Posterior cingulate gyrus (tissue), 11 donors: Measurements from ENCODE around the gene MMP2.

Experiments
- DNase-seq, 10 donors: peaks; one replicate each; pipeline versions ENCODE4 v3.0.0 to v3.0.0-alpha.2; 2020 to 2021; ENCODE audit warnings: mixed read lengths in 3 of 10
- intact Hi-C: fragments of 100-400 bp; cut with DNase I; formaldehyde crosslinking; loops from one replicate; pipeline ENCODE4 v1.15.1; 2023

The MMP2 gene

DNA sequence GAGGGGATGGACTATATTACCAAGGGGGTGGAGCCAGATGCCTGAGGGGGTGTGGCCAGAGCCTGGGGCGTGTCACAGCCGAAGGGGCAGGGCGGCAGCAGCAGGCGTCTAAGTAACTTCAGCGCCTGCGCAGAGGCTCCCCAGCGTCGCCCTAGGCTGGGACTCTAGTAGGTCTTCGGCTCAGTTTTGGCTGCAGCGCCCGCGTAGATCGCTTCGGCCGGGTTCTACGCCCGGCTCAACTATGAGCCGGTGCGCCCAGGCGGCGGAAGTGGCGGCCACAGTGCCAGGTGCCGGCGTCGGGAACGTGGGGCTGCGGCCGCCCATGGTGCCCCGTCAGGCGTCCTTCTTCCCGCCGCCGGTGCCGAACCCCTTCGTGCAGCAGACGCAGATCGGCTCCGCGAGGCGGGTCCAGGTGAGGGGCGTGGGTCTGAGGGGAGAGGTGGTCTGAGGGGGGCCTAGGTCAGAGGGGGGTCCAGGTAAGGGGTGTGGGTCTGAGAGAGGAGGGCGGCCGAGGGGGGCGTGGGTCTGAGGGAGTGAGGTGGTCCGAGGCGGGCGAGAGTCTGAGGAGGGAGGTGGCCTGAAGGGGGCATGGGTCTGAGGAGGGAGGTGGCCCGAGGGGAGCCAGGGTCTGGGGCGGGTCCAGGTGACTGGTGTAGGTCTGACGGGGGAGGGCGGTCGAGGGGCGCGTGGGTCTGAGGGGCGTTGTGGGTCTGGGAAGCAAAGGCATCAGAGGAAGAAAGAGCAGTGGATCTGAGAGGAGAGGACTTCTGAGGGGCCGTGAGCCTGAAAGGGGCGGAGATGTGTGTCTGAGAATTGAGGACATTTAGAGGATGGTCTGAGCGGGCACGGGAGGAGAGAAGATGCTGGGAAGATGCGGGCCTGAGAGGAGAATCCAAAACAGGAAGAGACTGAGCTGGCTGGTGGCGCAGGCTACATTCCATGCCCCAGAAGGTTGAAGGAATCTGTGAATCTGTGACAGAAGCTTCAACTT lies 30.2 kb downstream of the MMP2 start, which contains the start of gene LPCAT2:
TSS of gene LPCAT2 (plus strand) at position 132 of the 991 bp plus-strand sequence. CDS start at position 242, 110 bp downstream.
- intact Hi-C loops: loop anchor here (5.0 kb wide), 1 partner anchor 42 kb away; no protein-coding TSS in a partner anchor
- DNase-seq: peak; percentile 54 to 97 (median 78)

DNA sequence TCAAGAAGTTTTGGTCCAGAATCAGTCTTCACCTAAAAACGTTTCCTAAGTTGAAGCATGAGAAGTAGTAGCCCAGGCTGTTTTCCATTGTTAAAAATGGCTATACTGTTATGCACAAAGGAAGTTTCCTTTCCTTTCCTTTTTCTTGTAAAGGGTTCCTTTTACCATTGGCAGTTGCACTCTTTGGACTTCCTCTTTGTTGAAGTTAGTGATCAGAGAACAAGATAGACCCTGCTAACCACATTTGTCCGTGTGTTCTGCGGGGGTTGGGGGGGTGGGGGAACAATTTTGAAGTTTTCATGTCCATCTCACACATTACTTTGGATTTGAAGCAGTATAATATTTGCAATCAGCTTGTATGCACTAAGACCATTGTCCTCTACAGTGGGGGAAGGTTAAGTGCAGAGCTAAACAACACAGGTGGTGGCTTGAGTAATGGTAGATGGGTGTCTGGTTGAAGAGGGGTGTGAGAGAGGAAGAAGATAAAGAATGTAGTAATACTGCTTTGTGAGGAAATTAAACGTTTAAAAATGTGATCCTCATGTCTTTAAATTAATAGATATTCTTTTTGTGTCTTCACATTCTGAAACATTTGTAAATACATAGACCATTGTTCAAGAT lies 31.3 kb downstream of the MMP2 start:
- no peak for DNase-seq
- intact Hi-C loops: no loop called here

DNA sequence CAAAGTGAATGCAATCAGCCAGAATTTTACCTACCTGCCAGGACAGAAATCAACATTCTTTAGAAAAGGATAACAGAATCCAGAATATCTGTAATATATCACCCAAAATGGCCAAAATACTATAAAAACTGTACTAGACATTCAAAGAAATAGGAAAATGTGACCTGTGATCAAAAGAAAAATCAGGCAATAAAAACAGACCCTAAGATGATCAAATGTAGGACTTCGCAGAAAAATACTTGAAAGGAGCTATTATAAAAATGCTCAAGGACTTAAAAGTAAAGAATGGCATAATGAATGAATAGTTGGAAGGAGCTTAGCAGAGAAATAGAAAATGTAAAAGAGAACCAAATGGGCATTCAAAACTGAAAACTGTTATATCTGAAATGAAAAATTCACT lies 33.9 kb downstream of the MMP2 start:
- DNase-seq: no peak
- intact Hi-C loops: no loop called here

- DNase-seq: no peak
These were observed 34.6 kb downstream of the MMP2 start for GRCh38 chr16:55513616-55514015.

GRCh38 chr16:55515111-55515510 lies 36.1 kb downstream of the MMP2 start:
- intact Hi-C loops: no loop called here

More at GRCh38 chr16:55513616-55514015, 34.6 kb downstream of the MMP2 start:
- intact Hi-C loops: no loop called here

DNA sequence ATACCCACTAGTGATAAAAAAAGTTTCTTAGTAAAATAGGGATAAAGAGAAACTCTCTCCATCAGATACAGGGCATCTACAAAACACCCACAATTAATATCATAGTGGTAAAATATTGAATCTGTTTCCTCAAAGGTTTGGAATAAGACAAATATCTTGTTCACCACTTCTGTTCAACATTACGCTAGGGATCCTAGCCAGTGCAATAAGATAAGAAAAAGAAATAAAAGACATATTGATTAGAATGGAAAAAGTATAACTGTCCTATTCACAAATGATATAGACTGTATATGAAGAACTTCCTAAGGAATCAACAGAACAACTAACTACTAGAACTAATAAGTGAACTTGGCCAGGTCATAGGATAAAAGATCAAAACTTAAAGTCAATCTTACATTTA lies 42.8 kb downstream of the MMP2 start:
- intact Hi-C loops: no loop called here
- DNase-seq: no peak

More at GRCh38 chr16:55515111-55515510, 36.1 kb downstream of the MMP2 start:
- no peak for DNase-seq

GRCh38 chr16:55526441-55526840 lies 47.4 kb downstream of the MMP2 start:
- DNase-seq: no peak
- intact Hi-C loops: no loop called here

GRCh38 chr16:55527885-55528284 lies 48.9 kb downstream of the MMP2 start:
- intact Hi-C loops: no loop called here
- no peak for DNase-seq

DNA sequence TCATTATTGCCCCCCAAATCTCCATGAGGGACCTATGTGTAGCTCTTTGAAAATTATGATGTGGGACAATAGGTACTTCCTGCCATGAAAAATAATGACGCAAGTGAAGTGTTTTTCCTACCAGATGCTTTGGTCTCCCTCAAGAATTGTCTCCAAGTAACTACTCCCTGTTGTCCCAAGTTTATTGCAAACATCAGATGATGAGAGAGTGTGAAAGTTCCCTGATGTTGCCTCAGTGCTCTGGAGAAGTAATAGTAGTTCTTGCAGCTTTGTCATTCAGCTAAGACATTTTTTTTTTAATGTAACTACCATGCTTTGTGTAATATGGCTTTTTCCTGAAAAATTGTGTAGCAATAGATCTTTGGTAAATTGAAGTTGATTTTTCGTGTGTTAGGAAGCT lies 50.0 kb downstream of the MMP2 start:
- intact Hi-C loops: no loop called here
- DNase-seq: no peak

GRCh38 chr16:55530316-55530856 lies 51.4 kb downstream of the MMP2 start:
- no peak for DNase-seq
- intact Hi-C loops: no loop called here

GRCh38 chr16:55532227-55532626 lies 53.2 kb downstream of the MMP2 start:
- DNase-seq: no peak
- intact Hi-C loops: no loop called here

GRCh38 chr16:55534756-55535155 lies 55.8 kb downstream of the MMP2 start:
- intact Hi-C loops: no loop called here
- no peak for DNase-seq

DNA sequence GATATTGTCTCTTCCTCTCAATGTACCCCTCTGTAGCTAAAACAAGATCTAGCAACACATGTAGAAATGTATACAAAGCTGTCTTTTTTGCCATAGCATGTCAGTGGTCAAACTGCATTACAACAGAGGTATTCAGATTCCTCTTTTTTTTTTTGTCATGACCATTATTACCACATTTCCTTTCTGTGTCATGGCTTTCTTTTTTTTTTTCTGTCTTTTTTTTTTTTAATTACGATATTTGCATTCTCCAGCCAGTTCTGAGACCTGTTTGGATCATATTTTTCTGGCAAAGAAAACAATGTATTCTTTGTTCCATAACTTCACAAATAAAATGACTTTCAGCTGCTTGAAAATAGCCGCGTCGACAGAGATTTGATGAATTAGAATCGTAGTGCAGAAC lies 60.1 kb downstream of the MMP2 start:
- no peak for DNase-seq
- intact Hi-C loops: no loop called here

- no peak for DNase-seq
- intact Hi-C loops: no loop called here
These were observed 60.5 kb downstream of the MMP2 start for GRCh38 chr16:55539488-55539887.

DNA sequence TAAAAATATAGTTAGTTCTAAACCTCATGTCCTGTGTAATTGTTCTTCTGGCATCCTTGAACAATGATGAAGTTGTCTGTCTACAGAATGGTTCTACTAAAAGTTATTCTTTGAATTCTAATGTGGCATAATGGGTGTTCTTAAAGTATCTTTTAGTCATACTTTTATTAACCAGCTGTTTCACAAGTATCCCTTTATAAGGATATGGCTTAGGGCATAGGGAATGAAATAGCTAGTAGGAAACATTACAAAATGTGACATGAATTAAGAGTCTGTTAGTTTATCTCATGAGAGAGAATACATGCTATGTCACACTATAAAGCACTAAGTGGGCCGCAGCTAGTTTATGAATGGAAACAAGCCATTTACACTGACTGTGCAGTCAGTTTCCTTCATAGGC lies 61.2 kb downstream of the MMP2 start:
- DNase-seq: no peak
- intact Hi-C loops: loop anchor here (5.0 kb wide), 1 partner anchor 162 kb away; no protein-coding TSS in a partner anchor

- DNase-seq: no peak
- intact Hi-C loops: loop anchor here (1.0 to 5.0 kb wide), 4 partner anchors 40 to 160 kb away; no protein-coding TSS in a partner anchor
These were observed 63.6 kb downstream of the MMP2 start for GRCh38 chr16:55542459-55543082.

GRCh38 chr16:55543472-55543871 lies 64.5 kb downstream of the MMP2 start:
- intact Hi-C loops: loop anchor here (1.0 to 5.0 kb wide), 4 partner anchors 41 to 159 kb away; no protein-coding TSS in a partner anchor
- no peak for DNase-seq

- DNase-seq: no peak
- intact Hi-C loops: no loop called here
These were observed 73.6 kb downstream of the MMP2 start for GRCh38 chr16:55552621-55553020.

GRCh38 chr16:55555436-55555835 lies 76.4 kb downstream of the MMP2 start:
- DNase-seq: no peak
- intact Hi-C loops: no loop called here
